ENCODE data around the gene PRM1. TPM values are rescaled to one million over a fixed set of nuclear protein-coding genes. Genes with fewer than 3 reads are reported as not detected.

PRM1 gene
- total and polyA plus RNA-seq, 2 of the 13 experiments (the other 11 are each of a cell fraction or from before 2014, with no cell fraction given) = not detected

DNA sequence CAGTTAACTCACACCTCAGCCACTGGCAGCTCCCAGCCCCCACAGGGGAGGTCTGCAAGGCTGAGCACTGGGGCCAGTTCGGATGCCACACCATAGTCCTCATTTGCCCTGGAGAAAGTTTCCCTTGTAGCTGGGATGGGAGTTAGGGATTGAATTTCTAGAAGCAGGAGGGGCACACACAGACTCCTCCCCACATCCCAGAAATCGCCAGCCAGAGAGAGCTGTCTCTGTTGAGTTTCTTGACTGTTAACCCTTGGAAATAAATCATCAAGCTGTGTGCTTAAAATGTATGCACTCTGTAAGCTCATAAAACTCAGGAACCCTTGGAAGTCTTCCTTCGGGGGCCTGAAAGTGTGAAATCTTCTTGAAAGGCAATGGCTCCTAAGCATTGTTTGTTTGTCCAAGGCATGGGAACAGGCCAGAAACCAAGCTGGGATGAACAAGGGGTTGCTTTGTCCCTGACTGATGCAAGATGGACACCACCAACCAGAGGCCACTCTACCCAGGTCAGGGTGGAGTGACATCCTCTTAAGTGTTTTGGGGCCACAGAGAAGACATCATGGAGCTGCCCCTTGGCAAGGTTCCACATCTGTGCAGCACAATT, 7.3 kb downstream of the PRM1 start (continued):
- TF ChIP-seq, protein P1, sequence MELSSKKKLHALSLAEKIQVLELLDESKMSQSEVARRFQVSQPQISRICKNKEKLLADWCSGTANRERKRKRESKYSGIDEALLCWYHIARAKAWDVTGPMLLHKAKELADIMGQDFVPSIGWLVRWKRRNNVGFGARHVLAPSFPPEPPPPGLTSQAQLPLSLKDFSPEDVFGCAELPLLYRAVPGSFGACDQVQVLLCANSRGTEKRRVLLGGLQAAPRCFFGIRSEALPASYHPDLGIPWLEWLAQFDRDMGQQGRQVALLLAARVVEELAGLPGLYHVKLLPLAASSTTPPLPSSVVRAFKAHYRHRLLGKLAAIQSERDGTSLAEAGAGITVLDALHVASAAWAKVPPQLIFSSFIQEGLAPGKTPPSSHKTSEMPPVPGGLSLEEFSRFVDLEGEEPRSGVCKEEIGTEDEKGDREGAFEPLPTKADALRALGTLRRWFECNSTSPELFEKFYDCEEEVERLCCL (CRISPR knock-in tag; IDR thresholded peaks at IDR 0.05; ENCODE audit: borderline replicate concordance) = 0 out of 2 replicates have a peak, but pooled peaks have one; percentile 30
- TF ChIP-seq, protein P2, sequence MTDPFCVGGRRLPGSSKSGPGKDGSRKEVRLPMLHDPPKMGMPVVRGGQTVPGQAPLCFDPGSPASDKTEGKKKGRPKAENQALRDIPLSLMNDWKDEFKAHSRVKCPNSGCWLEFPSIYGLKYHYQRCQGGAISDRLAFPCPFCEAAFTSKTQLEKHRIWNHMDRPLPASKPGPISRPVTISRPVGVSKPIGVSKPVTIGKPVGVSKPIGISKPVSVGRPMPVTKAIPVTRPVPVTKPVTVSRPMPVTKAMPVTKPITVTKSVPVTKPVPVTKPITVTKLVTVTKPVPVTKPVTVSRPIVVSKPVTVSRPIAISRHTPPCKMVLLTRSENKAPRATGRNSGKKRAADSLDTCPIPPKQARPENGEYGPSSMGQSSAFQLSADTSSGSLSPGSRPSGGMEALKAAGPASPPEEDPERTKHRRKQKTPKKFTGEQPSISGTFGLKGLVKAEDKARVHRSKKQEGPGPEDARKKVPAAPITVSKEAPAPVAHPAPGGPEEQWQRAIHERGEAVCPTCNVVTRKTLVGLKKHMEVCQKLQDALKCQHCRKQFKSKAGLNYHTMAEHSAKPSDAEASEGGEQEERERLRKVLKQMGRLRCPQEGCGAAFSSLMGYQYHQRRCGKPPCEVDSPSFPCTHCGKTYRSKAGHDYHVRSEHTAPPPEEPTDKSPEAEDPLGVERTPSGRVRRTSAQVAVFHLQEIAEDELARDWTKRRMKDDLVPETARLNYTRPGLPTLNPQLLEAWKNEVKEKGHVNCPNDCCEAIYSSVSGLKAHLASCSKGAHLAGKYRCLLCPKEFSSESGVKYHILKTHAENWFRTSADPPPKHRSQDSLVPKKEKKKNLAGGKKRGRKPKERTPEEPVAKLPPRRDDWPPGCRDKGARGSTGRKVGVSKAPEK (CRISPR knock-in tag; IDR thresholded peaks at IDR 0.05; ENCODE audit: borderline replicate concordance) = no peak
- no peak for TF ChIP-seq ELF4 (CRISPR knock-in tag; IDR thresholded peaks at IDR 0.05; ENCODE audit: borderline replicate concordance)
- TF ChIP-seq, protein P3, sequence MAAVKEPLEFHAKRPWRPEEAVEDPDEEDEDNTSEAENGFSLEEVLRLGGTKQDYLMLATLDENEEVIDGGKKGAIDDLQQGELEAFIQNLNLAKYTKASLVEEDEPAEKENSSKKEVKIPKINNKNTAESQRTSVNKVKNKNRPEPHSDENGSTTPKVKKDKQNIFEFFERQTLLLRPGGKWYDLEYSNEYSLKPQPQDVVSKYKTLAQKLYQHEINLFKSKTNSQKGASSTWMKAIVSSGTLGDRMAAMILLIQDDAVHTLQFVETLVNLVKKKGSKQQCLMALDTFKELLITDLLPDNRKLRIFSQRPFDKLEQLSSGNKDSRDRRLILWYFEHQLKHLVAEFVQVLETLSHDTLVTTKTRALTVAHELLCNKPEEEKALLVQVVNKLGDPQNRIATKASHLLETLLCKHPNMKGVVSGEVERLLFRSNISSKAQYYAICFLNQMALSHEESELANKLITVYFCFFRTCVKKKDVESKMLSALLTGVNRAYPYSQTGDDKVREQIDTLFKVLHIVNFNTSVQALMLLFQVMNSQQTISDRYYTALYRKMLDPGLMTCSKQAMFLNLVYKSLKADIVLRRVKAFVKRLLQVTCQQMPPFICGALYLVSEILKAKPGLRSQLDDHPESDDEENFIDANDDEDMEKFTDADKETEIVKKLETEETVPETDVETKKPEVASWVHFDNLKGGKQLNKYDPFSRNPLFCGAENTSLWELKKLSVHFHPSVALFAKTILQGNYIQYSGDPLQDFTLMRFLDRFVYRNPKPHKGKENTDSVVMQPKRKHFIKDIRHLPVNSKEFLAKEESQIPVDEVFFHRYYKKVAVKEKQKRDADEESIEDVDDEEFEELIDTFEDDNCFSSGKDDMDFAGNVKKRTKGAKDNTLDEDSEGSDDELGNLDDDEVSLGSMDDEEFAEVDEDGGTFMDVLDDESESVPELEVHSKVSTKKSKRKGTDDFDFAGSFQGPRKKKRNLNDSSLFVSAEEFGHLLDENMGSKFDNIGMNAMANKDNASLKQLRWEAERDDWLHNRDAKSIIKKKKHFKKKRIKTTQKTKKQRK (IDR thresholded peaks at IDR 0.05; ENCODE audit: low read length) = no peak
- TF ChIP-seq GLI4 (CRISPR knock-in tag; IDR thresholded peaks at IDR 0.05; ENCODE audit: borderline replicate concordance) = no peak
- TF ChIP-seq ZNF230 (CRISPR knock-in tag; IDR thresholded peaks at IDR 0.05) = 0 out of 2 replicates have a peak, but pooled peaks have one; percentile 19
- TF ChIP-seq RFXANK (CRISPR knock-in tag; IDR thresholded peaks at IDR 0.05) = no peak
- TF ChIP-seq KDM6A (CRISPR knock-in tag; IDR thresholded peaks at IDR 0.05; ENCODE audit: low read depth) = peak; percentile 20; the same call in 1 of the 2 replicates
- TF ChIP-seq HMG20B (CRISPR knock-in tag; conservative IDR thresholded peaks at IDR 0.05) = no peak
- TF ChIP-seq POGZ (CRISPR knock-in tag; IDR thresholded peaks at IDR 0.05) = no peak
- 0 out of 2 replicates have a peak, but pooled peaks have one; percentile 8 for TF ChIP-seq RXRA (CRISPR knock-in tag; IDR thresholded peaks at IDR 0.05)
- no peak for TF ChIP-seq DPF2 (CRISPR knock-in tag; IDR thresholded peaks at IDR 0.05; ENCODE audit: borderline replicate concordance, low read depth)
- TF ChIP-seq ZMYM4 (CRISPR knock-in tag; IDR thresholded peaks at IDR 0.05) = peak; percentile 43; the same call in 1 of the 2 replicates
- no peak for TF ChIP-seq SATB2 (CRISPR knock-in tag; IDR thresholded peaks at IDR 0.05)
- TF ChIP-seq, protein P4, sequence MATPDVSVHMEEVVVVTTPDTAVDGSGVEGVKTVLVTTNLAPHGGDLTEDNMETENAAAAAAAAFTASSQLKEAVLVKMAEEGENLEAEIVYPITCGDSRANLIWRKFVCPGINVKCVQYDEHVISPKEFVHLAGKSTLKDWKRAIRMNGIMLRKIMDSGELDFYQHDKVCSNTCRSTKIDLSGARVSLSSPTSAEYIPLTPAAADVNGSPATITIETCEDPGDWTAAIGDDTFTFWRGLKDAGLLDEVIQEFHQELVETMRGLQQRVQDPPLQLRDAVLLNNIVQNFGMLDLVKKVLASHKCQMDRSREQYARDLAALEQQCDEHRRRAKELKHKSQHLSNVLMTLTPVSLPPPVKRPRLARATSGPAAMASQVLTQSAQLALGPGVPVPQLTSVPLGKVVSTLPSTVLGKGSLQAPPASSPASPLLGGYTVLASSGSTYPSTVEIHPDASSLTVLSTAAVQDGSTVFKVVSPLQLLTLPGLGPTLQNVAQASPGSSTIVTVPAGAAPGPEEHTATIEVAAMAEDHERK (CRISPR knock-in tag; IDR thresholded peaks at IDR 0.05; ENCODE audit: low read depth) = no peak
- no peak; the same call in 1 of the 2 replicates for TF ChIP-seq ZNF7 (CRISPR knock-in tag; IDR thresholded peaks at IDR 0.05)
- no peak for TF ChIP-seq ZSCAN9 (CRISPR knock-in tag; IDR thresholded peaks at IDR 0.05; ENCODE audit: borderline replicate concordance)
- no peak for TF ChIP-seq MAFF (IDR thresholded peaks at IDR 0.05; ENCODE audit: low read depth, low read length)
- no peak for TF ChIP-seq ZNF607 (CRISPR knock-in tag; IDR thresholded peaks at IDR 0.05; ENCODE audit: borderline replicate concordance)
- no peak for TF ChIP-seq HIVEP1 (CRISPR knock-in tag; IDR thresholded peaks at IDR 0.05)
- TF ChIP-seq HNRNPLL (IDR thresholded peaks at IDR 0.05; ENCODE audit: low read depth, low read length, poor library complexity, severe bottlenecking) = no peak
- peak; percentile 26; the same call in 1 of the 2 replicates for TF ChIP-seq NCOR1 (IDR thresholded peaks at IDR 0.05; ENCODE audit: borderline replicate concordance, low read length)
